ENCODE measurements around the gene UBE2R2.
"Not testable (repeated sequence)": the region's sequence is repeated elsewhere in the genome, so short reads cannot be mapped to it uniquely, and the experiment has no call there.

UBE2R2 gene

GRCh38 chr9:33799928-33800704 is 16.8 kb upstream of the UBE2R2 start:
- DNase-seq, result no peak

DNA sequence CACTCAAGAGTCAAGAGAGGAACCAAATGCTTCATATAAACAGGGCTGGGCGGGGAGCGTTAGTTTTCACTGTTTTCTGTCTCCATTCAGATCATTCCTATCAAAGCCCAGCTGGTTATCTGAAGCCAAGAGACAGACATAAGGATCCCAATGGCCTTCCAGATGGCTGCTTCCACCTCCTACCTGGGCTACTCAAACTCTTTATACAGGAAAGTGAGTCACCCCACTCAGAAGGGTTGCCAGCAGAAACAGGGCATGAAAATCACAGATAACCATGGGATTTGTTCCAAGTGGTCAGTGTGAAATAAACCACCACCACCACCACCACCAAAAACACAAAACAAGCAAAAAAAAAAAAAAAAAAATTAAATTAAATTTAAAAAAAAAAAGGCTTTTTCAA is 16.1 kb upstream of the UBE2R2 start:
- DNase-seq, result no peak

DNA sequence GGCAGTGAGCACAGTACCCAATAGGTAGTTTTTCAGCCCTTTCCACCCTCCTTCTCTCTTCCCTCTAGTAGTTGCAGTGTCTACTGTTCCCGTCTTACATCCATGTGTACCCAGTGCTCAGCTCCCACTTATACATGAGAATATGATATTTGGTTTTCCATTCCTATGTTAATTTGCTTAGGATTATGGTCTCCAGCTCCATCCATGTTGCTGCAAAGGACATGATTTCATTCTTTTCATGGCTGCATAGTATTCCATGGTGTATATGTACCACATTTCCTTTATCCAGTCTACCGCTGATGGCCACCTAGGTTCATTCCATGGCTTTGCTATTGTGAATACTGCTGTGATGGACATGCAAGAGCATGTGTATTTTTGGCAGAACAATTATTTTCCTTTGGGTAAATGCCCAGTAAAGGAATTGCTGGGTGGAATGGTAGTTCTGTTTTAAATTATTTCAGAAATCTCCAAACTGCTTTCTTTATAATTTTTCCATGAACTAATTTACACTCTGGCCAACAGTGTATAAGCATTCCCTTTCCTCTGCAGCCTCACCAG is 14.9 kb upstream of the UBE2R2 start:
- not testable (repeated sequence) for DNase-seq

DNA sequence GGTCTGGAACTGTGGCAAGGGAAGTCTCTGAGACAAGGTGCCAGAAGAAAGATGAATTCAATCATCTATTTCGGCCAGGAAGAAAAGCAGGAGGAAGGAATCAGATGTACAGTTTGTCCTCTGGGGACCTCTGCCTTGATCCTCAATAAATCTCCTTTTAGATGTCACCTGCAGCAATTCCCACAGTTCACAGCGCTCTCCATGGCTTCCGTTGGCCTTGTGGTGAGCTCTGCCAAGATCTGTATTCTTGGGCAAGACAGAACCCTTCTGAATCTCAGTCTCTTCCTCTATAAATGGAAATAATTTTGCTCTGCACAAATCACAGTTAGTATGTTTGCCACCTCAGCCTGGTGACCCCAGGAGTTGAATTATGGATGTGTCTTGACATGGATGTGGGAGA is 12.8 kb upstream of the UBE2R2 start:
- not testable (repeated sequence) for DNase-seq

DNA sequence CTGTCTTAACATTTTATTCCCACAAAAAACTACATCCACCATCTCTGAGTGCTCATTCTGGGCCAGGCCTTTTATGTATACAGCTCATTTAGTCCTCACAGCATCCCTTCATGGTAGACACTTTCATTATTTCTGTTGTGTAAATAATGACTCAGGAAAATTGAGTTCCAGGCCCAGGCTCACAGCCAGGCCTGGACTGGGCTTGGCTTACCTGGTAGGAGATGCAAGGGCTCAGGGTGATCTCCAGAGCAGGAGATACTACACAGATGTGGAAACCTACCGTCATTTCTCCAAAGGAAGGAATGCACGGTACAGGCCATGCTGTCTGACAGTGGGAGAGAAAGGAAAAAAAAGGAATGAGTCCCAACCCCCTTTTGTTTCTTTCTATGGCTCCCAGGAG is 9.8 kb upstream of the UBE2R2 start:
- DNase-seq, result not testable (repeated sequence)

GRCh38 chr9:33808979-33809322 is 8.0 kb upstream of the UBE2R2 start:
- not testable (repeated sequence) for DNase-seq

- DNase-seq, result no peak
These were observed 7.5 kb upstream of the UBE2R2 start for GRCh38 chr9:33809506-33809905.

- DNase-seq, result peak; percentile 89
These were observed 3.0 kb upstream of the UBE2R2 start for GRCh38 chr9:33813712-33814641.

DNA sequence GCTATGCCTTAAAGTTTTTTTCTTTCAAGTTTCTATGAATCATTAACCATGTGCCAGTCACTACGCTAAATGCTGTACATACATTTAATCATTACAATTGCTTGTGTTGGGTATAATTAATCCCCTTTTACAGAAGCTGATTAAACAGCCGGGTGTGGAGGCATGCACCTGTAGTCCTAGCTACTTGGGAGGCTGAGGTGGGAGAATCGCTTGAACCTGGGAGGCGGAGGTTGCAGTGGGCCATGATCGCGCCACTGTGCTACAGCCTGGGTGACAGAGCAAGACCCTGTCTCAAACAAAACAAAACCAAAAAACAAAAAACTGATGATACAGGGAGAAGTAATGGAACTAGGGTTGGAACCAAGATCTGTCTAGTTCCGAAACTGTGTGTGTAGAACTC is 1.2 kb upstream of the UBE2R2 start:
- no peak for DNase-seq

GRCh38 chr9:33817327-33818166 is 587 bp downstream of the UBE2R2 start:
- DNase-seq, result peak; percentile 66

DNA sequence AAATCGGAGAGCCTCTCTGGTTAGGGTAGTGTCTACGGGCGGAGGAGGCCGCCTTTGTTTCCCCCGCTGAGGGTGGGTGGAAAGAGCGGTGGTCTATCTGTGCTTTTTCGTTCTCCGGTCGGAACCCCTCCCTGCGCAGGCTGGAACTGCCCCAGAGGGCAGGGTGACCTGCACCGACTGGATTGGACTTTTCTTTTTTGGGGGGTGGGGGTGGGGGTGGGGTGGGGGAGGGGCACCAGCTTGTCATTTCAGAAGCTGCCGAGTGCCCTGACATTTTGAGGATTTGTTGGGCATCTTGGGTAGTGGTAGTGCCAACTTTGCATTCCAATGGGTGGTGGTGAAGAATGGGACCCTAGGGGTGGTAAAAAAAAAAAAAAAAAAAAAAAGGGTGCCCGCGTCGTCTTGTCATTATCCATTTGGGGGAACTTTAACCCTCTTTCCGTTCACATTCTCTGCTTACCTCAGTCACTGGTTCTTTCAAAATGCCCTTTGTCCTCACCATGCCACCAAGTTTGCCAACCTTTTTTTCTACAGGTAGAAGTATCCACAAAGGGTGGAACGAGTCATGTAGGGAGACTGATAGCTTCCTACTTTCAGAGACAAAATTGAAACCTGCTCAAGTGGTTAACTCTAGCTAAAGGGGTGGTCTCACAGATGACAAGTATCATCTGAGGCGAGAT is 1.3 kb downstream of the UBE2R2 start:
- DNase-seq, result no peak

DNA sequence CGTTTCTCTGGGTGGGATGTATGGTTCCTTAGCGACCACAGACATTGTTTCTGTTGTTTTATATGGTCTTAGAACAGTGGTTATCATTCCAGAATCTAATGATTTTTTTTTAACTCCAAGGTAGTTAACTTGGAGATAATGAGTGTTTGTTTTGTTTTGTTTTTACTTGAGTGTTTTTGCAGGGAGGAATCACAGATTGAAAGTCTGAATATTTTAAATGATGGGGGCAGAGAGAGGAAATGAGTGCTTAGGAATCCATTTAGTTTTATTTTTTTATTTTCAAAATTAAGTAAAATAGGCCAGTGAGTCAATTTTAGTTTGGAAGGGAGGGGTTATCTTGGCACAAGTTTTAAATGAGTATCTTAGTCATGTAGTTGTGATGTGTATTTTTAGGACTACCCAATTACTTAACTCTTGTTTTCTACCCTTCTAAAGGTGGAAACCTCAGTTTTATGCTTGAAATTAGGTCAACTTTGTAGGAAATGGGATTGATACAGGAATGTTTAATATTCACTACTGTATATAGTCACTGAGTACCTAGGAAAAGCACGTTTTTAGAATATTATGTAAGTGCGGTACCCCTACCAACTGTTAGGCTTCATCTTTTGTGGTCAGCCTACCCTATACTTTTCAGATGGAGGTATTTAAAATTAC is 2.0 kb downstream of the UBE2R2 start:
- peak; percentile 40 for DNase-seq

GRCh38 chr9:33820231-33820745 is 3.3 kb downstream of the UBE2R2 start:
- no peak for DNase-seq

- no peak for DNase-seq
These were observed 6.8 kb downstream of the UBE2R2 start for GRCh38 chr9:33823801-33824200.

- not testable (repeated sequence) for DNase-seq
These were observed 10.3 kb downstream of the UBE2R2 start for GRCh38 chr9:33827285-33827684.

DNA sequence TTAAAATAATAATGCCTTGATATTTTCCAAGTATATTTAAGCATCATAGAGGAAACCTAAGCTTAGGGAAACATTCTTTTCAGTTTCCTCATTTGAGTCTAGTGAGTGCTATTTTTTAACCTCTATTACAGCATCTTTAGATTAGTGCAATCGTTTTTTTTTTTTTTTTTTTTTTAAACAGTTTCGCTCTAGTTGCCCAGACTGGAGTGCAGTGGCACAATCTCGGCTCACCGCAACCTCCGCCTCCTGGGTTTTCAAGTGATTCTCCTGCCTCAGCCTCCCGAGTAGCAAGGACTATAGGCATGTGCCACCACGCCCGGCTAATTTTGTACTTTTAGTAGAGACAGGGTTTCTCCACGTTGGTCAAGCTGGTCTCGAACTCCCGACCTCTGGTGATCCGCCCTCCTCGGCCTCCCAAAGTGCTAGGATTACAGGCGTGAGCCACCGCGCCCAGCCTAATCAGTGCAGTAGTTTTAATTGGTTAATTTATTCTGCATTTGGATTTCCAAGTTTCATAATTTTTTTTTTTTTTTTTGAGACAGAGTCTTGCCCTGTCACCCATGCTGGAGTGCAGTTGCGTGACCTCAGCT is 12.8 kb downstream of the UBE2R2 start:
- DNase-seq, result not testable (repeated sequence)

DNA sequence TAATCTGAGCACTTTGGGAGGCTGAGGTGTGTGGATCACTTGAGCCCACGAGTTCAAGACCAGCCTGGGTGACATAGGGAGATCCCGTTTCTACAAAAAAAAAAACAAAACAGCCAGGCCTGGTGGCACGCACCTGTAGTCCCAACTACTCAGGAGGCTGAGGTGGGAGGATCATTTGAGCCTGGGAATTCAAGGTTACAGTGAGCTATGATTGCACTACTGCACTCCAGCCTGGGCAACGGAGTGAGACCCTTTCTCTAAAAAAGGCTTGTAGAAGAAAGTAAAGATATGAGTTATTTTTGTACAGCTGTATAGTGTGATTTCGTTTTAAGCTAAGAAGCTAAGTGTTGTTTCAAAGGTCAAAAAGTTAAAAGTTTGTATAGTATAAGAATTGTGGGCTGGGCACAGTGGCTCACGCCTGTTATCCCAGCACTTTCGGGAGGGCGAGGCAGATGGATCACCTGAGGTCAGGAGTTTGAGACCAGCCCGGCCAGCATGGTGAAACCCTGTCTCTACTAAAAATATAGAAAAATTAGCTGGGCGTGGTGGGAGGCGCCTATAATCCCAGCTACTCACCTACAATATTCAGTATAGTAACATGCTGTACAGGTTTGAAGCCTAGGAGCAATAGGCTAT is 18.8 kb downstream of the UBE2R2 start:
- DNase-seq, result no peak

- not testable (repeated sequence) for DNase-seq
These were observed 19.3 kb downstream of the UBE2R2 start for GRCh38 chr9:33836261-33836660.

DNA sequence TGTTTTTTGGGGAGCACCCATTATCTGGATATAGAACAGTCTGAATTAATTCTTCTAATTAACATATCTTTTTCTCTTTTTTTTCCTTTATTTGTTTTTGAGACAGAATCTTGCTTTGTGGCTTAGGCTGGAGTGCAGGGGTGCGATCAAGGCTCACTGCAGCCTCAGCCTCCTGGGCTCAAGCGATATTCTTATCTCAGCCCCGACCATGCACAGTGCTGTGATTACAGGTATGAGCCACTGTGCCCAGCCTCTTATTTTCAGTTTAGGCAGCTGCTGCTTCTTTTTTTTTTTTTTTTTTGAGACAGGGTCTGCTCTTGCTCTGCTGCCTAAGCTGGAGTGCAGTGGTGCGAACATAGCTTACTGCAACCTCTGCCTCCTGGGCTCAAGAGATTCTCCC is 20.2 kb downstream of the UBE2R2 start:
- DNase-seq, result no peak

DNA sequence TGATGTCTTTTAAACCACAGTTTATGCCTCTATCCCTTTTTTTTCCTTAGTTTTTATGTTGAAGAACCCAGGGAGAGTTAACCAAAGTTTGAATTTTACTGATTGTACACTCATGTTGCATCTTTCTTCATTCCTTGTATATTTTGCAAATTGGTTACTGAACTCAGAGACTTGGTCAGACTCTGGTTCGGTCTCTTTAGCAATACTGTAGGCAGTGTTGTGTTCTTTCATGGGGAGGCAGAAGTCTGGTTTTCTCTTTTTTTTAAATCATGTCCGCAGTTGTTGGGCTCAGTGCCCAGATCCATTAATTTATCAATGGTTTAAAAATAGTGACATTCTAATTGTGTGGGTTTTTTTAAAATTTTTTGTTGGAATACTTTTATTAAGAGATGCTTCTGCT is 23.4 kb downstream of the UBE2R2 start:
- DNase-seq, result no peak
